Renal cortical epithelial cell (primary cell): ENCODE data around the gene KHDRBS1. TPM values are rescaled to one million over a fixed set of nuclear protein-coding genes. Genes with fewer than 3 reads are reported as not detected.
"Not testable (repeated sequence)": the region's sequence is repeated elsewhere in the genome, so short reads cannot be mapped to it uniquely, and the experiment has no call there.

Source experiments
- DNase-seq: peaks from one replicate; pipeline ENCODE4 v3.0.0-alpha.2; 2011; ENCODE audit warnings: low read depth
- total RNA-seq: library from RNA; depleted of rRNA; stranded (reverse); fragments of >200 nt; gene quantifications from 2 replicates; pipeline ENCODE4 v1.2.3, GENCODE V29; 2014

The KHDRBS1 gene
- total RNA-seq, 1 donor from 2014 or later: 118 TPM

DNA sequence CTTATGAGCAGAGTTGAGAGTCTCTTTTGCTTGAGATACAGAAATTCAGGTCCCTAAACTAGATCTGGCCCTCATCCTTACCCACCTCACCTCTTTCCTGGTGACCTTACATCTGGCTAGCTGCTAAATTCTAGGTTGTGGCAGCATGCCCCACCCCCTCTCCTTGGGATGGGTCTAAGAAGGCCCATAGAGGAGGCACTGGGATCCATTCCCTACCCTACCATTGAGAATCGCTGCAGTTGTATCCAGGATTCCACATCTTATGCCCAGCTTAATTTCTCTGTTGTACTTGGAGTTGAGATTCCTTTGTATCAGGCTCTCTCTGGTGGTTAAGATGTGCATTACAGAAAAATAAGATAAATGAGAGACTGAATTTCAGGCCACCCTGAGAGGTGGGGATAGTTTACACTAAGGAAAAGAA is 49.6 kb downstream of the KHDRBS1 start:
- peak; percentile 71 for DNase-seq

DNA sequence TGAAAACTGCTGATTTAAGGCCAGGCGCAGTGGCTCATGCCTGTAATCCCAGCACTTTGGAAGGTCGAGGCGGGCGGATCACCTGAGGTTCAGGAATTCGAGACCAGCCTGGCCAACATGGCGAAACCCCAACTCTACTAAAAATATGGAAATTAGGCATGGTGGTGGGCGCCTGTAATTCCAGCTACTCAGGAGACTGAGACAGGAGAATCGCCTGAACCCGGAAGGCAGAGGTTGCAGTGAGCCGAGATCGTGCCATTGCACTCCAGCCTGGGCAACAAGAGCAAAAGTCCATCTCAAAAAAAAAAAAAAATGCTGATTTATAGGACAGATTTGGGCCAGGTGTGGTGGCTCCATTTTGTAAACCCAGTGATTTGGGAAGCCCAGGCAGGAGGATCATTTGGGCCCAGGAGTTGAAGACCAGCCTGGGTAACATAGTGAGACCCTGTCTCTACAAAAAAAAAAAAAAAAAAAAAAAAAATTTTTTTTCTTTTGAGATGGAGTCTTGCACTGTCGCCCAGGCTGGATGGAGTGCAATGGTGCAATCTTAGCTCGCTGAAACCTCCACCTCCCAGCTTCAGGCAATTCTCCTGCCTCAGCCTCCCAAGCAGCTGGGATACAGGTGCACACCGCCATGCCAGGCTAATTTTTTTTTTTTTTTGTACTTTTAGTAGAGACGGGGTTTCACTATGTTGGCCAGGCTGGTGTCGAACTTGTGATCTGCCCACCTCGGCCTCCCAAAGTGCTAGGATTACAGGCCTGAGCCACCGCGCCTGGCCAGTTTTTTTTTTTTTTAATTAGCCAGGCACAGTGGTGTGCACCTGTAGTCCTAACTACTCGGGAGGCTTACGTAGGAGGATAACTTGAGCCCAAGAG is 52.2 kb downstream of the KHDRBS1 start:
- not testable (repeated sequence) for DNase-seq

DNA sequence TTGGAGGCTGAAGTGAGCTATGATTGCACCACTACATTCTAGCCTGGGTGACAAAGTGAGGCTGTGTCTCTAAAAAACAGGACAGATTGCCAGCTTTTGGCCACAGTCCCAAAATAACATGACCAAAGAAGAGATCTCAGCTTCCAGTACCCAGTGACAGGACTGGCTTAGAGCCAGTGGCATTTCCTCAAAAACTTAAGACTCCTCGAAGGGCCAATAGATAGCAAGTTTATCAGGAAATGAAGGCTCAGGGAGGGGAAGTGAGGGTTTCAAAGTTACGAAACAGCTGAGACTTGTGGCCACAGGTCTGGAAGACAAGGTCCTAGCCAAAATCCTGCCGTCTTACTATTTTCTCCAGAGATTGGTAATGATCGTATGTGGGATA is 52.8 kb downstream of the KHDRBS1 start:
- peak; percentile 78 for DNase-seq

DNA sequence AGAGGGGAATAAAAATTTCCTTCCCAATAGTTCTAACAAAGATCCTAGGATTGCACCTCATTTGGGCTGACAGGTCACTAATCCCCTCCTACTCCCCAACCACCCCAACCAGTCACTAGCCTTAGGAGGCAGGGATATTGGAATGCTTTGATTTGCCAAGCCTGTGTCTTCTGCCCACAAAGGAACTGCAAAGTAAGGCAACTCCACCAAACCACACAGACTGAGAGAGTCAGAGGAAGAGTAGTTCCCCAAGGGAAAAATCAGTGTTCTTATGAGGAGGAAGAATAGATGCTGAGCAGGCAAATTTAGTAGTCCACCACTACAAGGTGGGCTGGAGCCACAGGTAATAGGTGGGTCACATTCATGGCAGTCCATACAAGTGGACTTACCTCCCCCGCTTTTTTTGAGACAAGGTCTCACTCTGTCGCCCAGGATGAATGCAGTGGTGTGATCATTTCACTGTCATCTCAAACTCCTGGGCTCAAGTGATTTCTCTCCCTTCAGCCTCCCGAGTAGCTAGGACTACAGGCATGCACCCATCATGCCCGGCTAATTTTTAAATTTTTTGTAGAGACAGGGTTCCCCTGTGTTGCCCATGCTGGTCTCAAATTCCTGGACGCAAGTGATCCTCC is 55.4 kb downstream of the KHDRBS1 start:
- peak; percentile 78 for DNase-seq

DNA sequence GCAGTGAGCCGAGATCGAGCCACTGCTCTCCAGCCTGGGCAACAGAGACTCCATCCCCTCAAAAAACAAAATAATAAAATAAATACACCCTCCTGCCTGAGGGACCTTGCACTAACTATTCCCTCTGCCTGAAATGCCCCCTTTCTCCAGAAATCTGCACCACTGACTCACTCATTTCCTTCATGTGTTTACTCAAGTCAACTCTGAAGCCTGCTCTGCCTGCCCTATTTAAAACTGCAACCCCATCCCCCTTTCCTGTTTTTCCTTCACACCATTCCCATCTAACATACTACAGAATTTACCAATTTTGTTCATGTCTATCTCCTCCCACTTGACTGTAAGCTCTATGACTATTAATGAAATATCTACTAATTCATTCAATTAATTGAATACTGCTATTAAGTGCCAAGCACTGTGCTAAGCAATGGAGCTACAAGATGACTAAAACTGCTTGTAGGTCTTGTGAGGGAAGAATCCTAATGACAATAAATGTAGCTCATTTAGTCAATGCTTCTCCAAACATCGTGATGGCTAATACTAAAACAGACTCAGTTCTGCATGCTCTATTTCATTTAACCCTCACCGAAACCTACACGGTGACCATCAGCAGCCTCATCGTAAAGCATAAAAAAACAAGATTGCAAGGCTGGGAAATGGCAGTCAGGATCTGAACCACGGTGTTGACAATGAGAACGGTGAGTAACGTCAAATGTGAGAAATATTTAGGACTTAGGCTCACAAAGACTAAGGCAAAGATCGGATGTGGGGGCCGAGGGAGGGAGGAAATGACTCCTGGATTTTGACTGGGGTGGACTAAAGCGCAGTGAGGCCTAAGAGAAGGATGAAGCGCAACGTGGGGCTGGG is 58.3 kb downstream of the KHDRBS1 start:
- DNase-seq: peak; percentile 72

DNA sequence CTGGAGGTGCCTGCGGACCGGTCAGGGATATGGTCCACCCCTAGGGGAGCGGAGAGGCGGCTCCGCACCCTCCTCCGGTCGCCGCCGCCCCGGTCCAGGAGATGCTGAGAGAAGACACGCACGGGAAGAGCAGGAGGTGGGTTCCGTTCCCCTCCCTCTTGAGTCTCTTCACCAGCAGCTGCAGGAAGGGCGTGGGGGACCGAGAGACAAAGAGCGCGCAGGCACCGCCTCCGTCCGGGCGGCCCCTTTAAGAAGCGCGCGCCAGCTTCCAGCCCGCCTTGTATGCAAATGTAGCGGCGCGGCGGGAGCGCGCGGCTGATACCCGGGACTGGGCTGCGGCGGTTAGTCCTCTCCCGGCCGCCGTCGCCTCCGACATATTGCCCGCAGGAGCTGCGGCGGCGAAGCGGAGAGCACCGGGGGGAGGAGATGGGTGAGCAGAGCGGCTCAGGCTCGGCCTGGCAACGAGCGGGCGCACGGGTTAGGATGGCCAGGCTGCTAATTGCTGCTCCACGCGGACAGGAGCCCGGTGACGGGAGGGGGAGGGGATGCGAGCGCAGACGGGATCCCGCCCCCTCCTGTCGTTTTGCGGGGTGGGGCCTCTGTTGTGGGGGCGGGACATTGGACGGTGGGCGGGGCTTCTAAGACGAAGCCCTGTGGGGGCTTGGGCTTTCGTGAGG is 59.1 kb downstream of the KHDRBS1 start, which contains the start of gene TMEM39B:
TSS of gene TMEM39B (plus strand) at position 318 of the 677 bp plus-strand sequence. CDS start at position 427, 109 bp downstream.
- DNase-seq: peak; percentile 83

DNA sequence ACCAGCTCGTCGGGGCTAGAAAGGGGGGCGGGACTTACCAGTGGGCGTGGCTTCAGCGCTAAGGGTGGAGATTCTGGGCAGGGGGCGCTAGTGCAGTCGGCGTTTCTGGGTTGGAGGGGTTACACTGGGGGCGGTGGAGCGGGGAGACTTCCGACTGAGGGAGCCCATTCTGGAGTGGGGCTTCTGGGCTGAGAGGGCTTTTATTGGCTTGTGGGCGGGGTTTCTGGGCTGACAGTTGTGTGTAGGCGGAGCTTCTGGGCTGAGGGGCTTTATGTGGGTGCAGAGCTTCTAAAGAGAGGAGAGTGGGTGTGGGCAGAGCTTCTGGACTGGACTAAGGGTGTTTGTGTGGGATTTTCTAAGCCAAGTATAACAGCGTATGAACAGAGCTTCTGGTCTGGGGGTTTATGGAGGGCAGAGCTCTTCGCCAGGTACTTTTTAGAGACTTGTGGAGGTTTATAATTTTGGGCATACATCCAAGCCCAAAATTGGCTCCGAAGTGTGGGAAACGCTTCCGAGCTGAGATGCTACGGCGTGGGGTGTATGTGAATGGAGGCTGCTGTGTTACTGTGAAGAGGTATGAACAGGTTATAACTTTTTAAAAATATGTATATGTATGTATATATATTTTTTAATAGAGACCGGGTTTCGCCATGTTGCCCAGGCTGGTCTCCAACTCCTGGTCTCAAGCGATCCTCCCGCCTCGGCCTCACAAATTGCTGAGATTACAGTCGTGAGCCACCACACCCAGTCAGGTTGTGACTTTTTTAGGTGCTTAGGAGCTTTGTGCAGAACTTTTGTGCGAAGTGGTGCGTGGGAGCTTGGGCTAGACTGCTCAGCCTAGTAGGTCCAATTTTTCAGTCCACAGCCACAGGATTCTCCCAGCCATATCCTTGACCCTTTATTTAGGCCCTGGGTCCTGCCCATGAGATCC is 59.9 kb downstream of the KHDRBS1 start:
- no peak for DNase-seq

DNA sequence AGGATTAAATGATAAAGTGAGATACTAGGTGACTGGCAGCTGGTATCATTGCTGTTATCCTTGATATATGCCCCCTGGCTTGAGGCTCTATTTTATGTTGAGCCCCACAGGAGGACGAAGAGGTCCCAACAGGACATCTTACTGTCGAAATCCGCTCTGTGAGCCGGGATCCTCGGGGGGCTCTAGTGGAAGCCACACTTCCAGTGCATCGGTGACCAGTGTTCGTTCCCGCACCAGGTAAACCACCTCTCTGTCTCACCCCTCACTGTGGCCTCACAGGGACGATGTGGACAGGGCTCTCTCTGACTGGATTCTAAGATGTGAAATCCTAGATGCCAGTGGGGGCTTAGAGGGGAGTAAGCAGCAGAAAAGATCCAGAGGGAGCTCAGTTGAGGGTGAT is 61.2 kb downstream of the KHDRBS1 start:
- no peak for DNase-seq

DNA sequence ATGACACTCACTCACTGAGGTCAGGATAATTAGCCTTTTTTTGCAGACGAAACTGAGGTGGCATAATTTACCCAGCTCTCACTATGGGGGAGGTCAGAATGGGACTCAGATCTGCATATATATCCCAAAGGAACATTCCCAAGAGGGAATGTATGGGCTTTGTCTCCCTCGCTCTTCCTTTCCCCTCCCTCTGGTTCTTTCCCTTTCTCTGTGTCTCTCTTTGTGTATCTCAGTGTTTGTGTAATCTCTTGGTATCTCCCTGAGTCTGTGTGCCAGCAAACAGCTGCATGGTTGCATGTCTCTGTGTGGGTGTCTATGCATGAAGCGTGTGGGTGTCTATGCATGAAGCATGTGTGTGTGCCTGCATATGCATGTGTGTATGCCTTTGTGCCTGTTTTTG is 63.8 kb downstream of the KHDRBS1 start:
- no peak for DNase-seq

DNA sequence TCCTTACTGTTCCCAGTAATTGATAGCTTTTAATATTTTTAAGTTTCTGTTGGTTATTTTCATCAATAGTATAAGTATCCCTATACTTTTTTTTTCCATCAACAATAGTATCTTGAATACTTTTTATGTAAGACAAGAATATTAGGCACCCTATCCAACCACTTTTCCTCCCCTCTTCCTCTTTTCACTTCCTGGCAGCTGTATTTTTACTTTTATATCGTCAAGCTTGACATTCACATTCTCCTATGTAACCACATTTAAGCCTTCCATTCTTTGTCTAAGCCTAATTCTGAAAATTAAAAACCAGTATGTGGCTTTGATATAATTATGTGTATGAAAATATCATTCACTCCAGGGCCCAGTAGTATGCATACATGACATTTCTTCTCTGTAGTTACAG is 68.4 kb downstream of the KHDRBS1 start:
- DNase-seq: no peak

DNA sequence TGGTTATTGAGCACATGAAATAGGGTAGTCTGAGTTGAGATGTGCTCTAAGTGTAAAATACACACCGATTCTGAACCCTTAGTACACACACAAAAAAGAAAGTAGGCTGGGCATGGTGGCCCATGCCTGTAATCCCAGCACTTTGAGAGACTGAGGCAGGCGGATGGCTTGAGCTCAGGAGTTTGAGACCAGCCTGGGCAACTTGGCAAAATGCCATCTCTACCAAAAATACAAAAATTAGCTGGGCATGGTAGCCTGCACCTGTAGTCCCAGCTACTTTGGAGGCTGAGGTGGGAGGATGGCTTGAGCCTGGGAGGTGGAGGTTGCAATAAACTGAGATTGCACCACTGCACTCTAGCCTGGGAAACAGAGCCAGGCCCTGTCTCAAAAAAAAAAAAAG is 72.7 kb downstream of the KHDRBS1 start:
- not testable (repeated sequence) for DNase-seq

DNA sequence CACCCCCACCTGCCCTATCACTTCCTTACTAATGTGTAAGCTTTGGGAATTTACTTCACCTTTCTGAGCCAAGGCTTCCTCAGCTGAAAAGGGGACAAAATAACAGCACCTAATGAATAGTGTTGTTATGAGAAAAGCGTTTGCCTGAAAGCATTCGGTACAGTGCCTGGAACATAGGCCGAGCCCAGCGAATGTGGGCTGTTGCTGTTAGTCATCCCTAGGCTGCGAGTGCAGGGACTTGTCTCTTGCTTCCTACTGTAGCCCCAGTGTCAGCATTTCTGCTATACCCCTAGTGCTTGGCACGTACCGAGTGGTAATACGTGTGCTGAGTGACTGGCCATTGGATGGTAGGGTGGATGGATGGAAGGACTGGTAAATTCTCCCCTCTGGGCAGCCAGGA is 77.5 kb downstream of the KHDRBS1 start:
- DNase-seq: no peak

DNA sequence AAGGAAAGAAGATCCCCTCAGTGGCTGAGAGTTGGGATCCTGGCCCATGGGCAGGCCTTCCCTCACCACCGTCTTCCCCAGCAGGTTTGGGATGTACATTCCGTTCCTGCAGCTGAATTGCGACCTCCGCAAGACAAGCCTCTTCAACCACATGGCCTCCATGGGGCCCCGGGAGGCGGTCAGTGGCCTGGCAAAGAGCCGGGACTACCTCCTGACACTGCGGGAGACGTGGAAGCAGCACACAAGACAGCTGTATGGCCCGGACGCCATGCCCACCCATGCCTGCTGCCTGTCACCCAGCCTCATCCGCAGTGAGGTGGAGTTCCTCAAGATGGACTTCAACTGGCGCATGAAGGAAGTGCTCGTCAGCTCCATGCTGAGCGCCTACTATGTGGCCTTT is 77.9 kb downstream of the KHDRBS1 start:
- DNase-seq: no peak

Other genes starting within 250 kb of the KHDRBS1 start
- 0.69 and 8.0 TPM in 2 replicates for gene ADGRB2, start 249.5 kb upstream of the KHDRBS1 start, total RNA-seq
- gene SPOCD1, start 197.8 kb upstream of the KHDRBS1 start, total RNA-seq: 5.0 and 8.0 TPM in 2 replicates
- gene PTP4A2, start 75.5 kb upstream of the KHDRBS1 start, total RNA-seq: 206 and 356 TPM in 2 replicates
- 3.1 and 4.7 TPM in 2 replicates for gene TMEM39B, start 59.1 kb downstream of the KHDRBS1 start, total RNA-seq
- gene KPNA6, start 94.2 kb downstream of the KHDRBS1 start, total RNA-seq: 43.1 and 67.9 TPM in 2 replicates
- gene TXLNA, start 165.8 kb downstream of the KHDRBS1 start, total RNA-seq: 75.7 and 91.6 TPM in 2 replicates
- gene CCDC28B, start 186.7 kb downstream of the KHDRBS1 start, total RNA-seq: 6.9 and 12.7 TPM in 2 replicates
- gene IQCC, start 191.8 kb downstream of the KHDRBS1 start, total RNA-seq: 0.87 and 2.1 TPM in 2 replicates
- gene DCDC2B, start 195.2 kb downstream of the KHDRBS1 start, total RNA-seq: not detected in 2 replicates
- 9.4 and 19.8 TPM in 2 replicates for gene TMEM234, start 208.5 kb downstream of the KHDRBS1 start, total RNA-seq
- 283 and 504 TPM in 2 replicates for gene EIF3I, start 208.5 kb downstream of the KHDRBS1 start, total RNA-seq
- 0.20 TPM in 1 of 2 replicates, not detected in the other for gene FAM167B, start 233.4 kb downstream of the KHDRBS1 start, total RNA-seq
- gene LCK, start 237.4 kb downstream of the KHDRBS1 start, total RNA-seq: 0.10 and 0.69 TPM in 2 replicates